HCT116 (cell line): ENCODE data around the gene INPP5B. TPM values are rescaled to one million over a fixed set of nuclear protein-coding genes. Genes with fewer than 3 reads are reported as not detected.

Source experiments
- ATAC-seq: fragments of 200-7000 bp; cut with Tn5 transposase; 2 replicates; pipeline ENCODE4 v1.9.1; 2020; ENCODE audit warnings: mild to moderate bottlenecking, moderate library complexity
- BruUV-seq: library from RNA; stranded (reverse); fragments of 400-500 nt; replicated peaks from 2 replicates; lab custom pipeline; 2021; lab: Mats Ljungman, UMichigan
- CTCF ChIA-PET: fragments of 300-600 bp; sonication (Branson Sonifier 250); formaldehyde crosslinking; loops from one replicate; lab custom pipeline; 2021; ENCODE audit warnings: antibody characterized with exemption; lab: Charles Lee
- POLR2A ChIA-PET: fragments of 300-600, 350-600 bp; sonication (Branson Sonifier 250); formaldehyde crosslinking; loops from one replicate; lab custom pipeline; 2021; ENCODE audit warnings: antibody characterized with exemption; lab: Charles Lee
- RAD21 ChIA-PET, 2 experiments: fragments of 300-600 bp; sonication (Branson Sonifier 250); formaldehyde crosslinking; loops; one replicate each; lab custom pipeline; 2023; ENCODE audit warnings: low total read pairs in 2 of 2; ENCODE audit not compliant: uncharacterized antibody in 2 of 2, unreplicated experiment in 2 of 2, low non-redundant PET in 1 of 2; lab: Charles Lee
- DNase-seq: peaks from one replicate; pipeline ENCODE4 v3.0.0-alpha.2; 2010; ENCODE audit warnings: low read depth, low spot score
- H2AFZ ChIP-seq: fragments of 200-600 bp; shearing (Covaris generic), sonication (generic); 2 replicates; pipeline ENCODE4 v1.6.1; 2017; ENCODE audit warnings: low read depth, mixed run types, mixed read lengths, antibody characterized with exemption, low read length; ENCODE audit not compliant: poor library complexity, severe bottlenecking
- H3K27ac ChIP-seq: 2 replicates; pipeline ENCODE4 v1.5.1; 2012; ENCODE audit warnings: low read depth, low read length
- H3K27me3 ChIP-seq: fragments of 200-600 bp; sonication (generic); 2 replicates; pipeline ENCODE4 v1.6.1; 2016; ENCODE audit warnings: mixed run types, low read length, mixed read lengths; ENCODE audit not compliant: insufficient read depth
- H3K36me3 ChIP-seq, 2 experiments: fragments of 200-500 bp in 1 of 2; fragments of 200-600 bp in 1 of 2; sonication (Bioruptor generic) in 1 of 2; sonication (generic) in 1 of 2; 2 replicates each; pipeline versions ENCODE4 v1.5.1 to v1.6.1; 2014 to 2016; ENCODE audit warnings: low read length in 2 of 2, inconsistent platforms in 1 of 2, mixed read lengths in 1 of 2, mixed run types in 1 of 2; ENCODE audit not compliant: insufficient read depth in 2 of 2, control insufficient read depth in 1 of 2
- H3K4me1 ChIP-seq, 2 experiments: fragments of 200-600 bp in 1 of 2; sonication (generic) in 1 of 2; 2 replicates each; pipeline versions ENCODE4 v1.5.1 to v1.6.1; 2012 to 2017; ENCODE audit warnings: low read length in 2 of 2, inconsistent platforms in 1 of 2, mild to moderate bottlenecking in 1 of 2, mixed read lengths in 1 of 2, mixed run types in 1 of 2, moderate library complexity in 1 of 2; ENCODE audit not compliant: insufficient read depth in 2 of 2, control insufficient read depth in 1 of 2
- H3K4me2 ChIP-seq: fragments of 200-600 bp; sonication (generic); 2 replicates; pipeline ENCODE4 v1.6.1; 2017; ENCODE audit warnings: mixed run types, low read length, mixed read lengths
- H3K4me3 ChIP-seq, 2 experiments: fragments of 200-600 bp in 1 of 2; sonication (generic) in 1 of 2; replicated peaks in 1 of 2; 2 replicates each; pipeline ENCODE4 v1.5.1; 2011 to 2016; ENCODE audit warnings: low read length in 2 of 2, control low read depth in 1 of 2, low read depth in 1 of 2, mild to moderate bottlenecking in 1 of 2, mixed read lengths in 1 of 2, mixed run types in 1 of 2
- H3K79me2 ChIP-seq: fragments of 200-600 bp; sonication (generic); 2 replicates; pipeline ENCODE4 v1.6.1; 2017; ENCODE audit warnings: mild to moderate bottlenecking, mixed run types, low read length, moderate library complexity, mixed read lengths; ENCODE audit not compliant: insufficient read depth
- H3K9ac ChIP-seq: fragments of 200-600 bp; sonication (generic); 2 replicates; pipeline ENCODE4 v1.6.1; 2016; ENCODE audit warnings: low read length, mixed read lengths
- H3K9me2 ChIP-seq: fragments of 200-600 bp; sonication (generic), shearing (Covaris generic); 2 replicates; pipeline ENCODE4 v1.6.1; 2017; ENCODE audit warnings: mixed run types, mild to moderate bottlenecking, moderate library complexity; ENCODE audit not compliant: insufficient read depth
- H3K9me3 ChIP-seq, 2 experiments: fragments of 200-500 bp in 1 of 2; fragments of 200-600 bp in 1 of 2; sonication (Bioruptor generic) in 1 of 2; sonication (generic) in 1 of 2; 2 replicates each; pipeline ENCODE4 v1.6.1; 2014 to 2017; ENCODE audit warnings: low read length in 2 of 2, mixed read lengths in 2 of 2, inconsistent platforms in 1 of 2, low read depth in 1 of 2, mild to moderate bottlenecking in 1 of 2, mixed run types in 1 of 2, moderate library complexity in 1 of 2; ENCODE audit not compliant: control insufficient read depth in 1 of 2, insufficient read depth in 1 of 2
- H4K20me1 ChIP-seq: fragments of 200-600 bp; sonication (generic), shearing (Covaris generic); 2 replicates; pipeline ENCODE4 v1.6.1; 2017; ENCODE audit warnings: mixed run types, mild to moderate bottlenecking, moderate library complexity; ENCODE audit not compliant: insufficient read depth
- CBX3 ChIP-seq: IDR thresholded peaks from 2 replicates; pipeline ENCODE4 v1.6.1; 2012; ENCODE audit warnings: low read depth
- CEBPB ChIP-seq: IDR thresholded peaks from 2 replicates; pipeline ENCODE4 v1.6.1; 2012; ENCODE audit warnings: low read depth
- FOSL1 ChIP-seq: IDR thresholded peaks from 2 replicates; pipeline ENCODE4 v1.6.1; 2012; ENCODE audit warnings: low read depth
- POLR2A ChIP-seq: IDR thresholded peaks from 2 replicates; pipeline ENCODE4 v1.7.0; 2011; ENCODE audit warnings: borderline replicate concordance; ENCODE audit not compliant: insufficient read depth, insufficient read length; ENCODE audit errors: extremely low read depth
- SIN3A ChIP-seq: IDR thresholded peaks from 2 replicates; pipeline ENCODE4 v1.6.1; 2012; ENCODE audit warnings: low read depth
- YY1 ChIP-seq: IDR thresholded peaks from 2 replicates; pipeline ENCODE4 v1.6.1; 2011; ENCODE audit warnings: low read length, low read depth, moderate library complexity, mild to moderate bottlenecking; ENCODE audit not compliant: insufficient replicate concordance; ENCODE audit errors: extremely low read depth
- intact Hi-C: fragments of 100-400 bp; cut with micrococcal nuclease; formaldehyde crosslinking; loops from 2 replicates; pipeline ENCODE4 v1.10.0; 2022
- total RNA-seq: library from RNA; stranded (reverse); gene quantifications from one replicate; pipeline ENCODE4 v1.2.1, GENCODE V29; 2021; ENCODE audit not compliant: unreplicated experiment
- TF ChIP-seq, protein P1 (sequence below): IDR thresholded peaks from 2 replicates; pipeline ENCODE4 v1.6.1; 2012; ENCODE audit warnings: low read depth

Gene INPP5B
- total RNA-seq, 1 experiment from 2014 or later, result 20.8 TPM

DNA sequence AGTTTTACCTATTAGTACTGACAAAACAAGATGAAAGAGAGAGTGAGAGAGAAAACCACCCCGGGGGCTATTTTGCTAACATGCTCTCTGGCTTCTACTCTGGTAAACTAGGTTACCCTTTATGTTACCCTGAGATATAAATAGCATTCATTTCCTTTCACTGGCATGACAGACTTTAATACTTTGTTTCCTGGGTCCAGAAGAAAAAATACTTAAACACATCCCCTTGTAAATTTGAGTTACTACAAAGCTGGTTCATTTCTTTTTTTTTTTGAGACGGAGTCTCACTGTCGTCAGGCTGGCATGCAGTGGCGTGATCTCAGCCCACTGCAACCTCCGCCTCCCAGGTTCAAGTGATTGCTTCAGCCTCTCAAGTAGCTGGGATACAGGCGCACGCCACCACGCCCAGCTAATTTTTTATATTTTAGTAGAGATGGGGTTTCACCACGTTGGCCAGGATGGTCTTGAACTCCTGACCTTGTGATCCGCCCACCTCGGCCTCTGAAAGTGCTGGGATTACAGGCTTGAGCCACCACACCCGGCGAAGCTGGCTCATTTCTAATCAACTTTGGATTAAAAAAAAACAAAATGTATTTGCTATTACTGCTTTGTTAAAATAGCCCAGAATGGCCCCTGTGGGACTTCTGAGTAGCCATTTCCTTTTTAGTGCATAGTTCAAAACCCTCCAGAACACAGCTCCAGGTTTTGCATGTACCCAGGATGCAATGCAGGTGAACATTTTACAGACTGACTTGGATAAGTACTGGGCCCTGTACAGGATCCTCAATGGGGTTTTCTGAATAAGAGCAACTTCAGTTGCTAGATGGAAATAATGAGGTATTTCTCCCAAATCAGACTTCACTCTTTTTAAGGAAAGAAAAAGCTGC lies 20.6 kb downstream of the INPP5B start:
- TF ChIP-seq CEBPB, result no peak
- no peak for TF ChIP-seq CBX3
- TF ChIP-seq, protein P1, sequence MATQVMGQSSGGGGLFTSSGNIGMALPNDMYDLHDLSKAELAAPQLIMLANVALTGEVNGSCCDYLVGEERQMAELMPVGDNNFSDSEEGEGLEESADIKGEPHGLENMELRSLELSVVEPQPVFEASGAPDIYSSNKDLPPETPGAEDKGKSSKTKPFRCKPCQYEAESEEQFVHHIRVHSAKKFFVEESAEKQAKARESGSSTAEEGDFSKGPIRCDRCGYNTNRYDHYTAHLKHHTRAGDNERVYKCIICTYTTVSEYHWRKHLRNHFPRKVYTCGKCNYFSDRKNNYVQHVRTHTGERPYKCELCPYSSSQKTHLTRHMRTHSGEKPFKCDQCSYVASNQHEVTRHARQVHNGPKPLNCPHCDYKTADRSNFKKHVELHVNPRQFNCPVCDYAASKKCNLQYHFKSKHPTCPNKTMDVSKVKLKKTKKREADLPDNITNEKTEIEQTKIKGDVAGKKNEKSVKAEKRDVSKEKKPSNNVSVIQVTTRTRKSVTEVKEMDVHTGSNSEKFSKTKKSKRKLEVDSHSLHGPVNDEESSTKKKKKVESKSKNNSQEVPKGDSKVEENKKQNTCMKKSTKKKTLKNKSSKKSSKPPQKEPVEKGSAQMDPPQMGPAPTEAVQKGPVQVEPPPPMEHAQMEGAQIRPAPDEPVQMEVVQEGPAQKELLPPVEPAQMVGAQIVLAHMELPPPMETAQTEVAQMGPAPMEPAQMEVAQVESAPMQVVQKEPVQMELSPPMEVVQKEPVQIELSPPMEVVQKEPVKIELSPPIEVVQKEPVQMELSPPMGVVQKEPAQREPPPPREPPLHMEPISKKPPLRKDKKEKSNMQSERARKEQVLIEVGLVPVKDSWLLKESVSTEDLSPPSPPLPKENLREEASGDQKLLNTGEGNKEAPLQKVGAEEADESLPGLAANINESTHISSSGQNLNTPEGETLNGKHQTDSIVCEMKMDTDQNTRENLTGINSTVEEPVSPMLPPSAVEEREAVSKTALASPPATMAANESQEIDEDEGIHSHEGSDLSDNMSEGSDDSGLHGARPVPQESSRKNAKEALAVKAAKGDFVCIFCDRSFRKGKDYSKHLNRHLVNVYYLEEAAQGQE, result no peak
- no peak for TF ChIP-seq POLR2A
- TF ChIP-seq FOSL1, result no peak
- TF ChIP-seq YY1, result no peak
- no peak for TF ChIP-seq SIN3A
- POLR2A ChIA-PET, result no interaction called here
- Histone ChIP-seq H3K9me2 (no peaks in the 10 kb centered on the region), H3K36me3 (no peaks in the 10 kb centered on the region), H3K9ac (no peak overlapping the region), H3K9me3 (no peaks in the 10 kb centered on the region), H3K4me1 (peaks cover 24 to 26% of the 10 kb centered on the region in 2 experiments), H3K27ac (no peak overlapping the region), H3K4me3 (no peak overlapping the region), H3K79me2 (peaks cover 31% of the 10 kb centered on the region), H4K20me1 (no peaks in the 10 kb centered on the region), H3K4me2 (no peak overlapping the region), H3K27me3 (no peaks in the 10 kb centered on the region), H2AFZ (no peak overlapping the region)
- ATAC-seq (no peak), DNase-seq (no peak)
- no TSS peak for BruUV-seq
- RAD21 ChIA-PET, result no interaction called here
- CTCF ChIA-PET, result no interaction called here
- intact Hi-C loops, result no loop called here
